Stimulated activated CD8-positive, alpha-beta memory T cell treated with anti-CD3 and anti-CD28 coated beads, Interleukin-7, amount 100 ng/mL, for 48 hours (primary cell): Measurements from ENCODE around the gene RBMS1.
"Not testable (repeated sequence)": the region's sequence is repeated elsewhere in the genome, so short reads cannot be mapped to it uniquely, and the experiment has no call there.

Experiments
- DNase-seq, 2 donors: peaks; one replicate each; pipeline ENCODE4 v3.0.0-alpha.2; 2020; ENCODE audit warnings: low read depth in 1 of 2; ENCODE audit errors: extremely low read depth in 1 of 2

Gene RBMS1

DNA sequence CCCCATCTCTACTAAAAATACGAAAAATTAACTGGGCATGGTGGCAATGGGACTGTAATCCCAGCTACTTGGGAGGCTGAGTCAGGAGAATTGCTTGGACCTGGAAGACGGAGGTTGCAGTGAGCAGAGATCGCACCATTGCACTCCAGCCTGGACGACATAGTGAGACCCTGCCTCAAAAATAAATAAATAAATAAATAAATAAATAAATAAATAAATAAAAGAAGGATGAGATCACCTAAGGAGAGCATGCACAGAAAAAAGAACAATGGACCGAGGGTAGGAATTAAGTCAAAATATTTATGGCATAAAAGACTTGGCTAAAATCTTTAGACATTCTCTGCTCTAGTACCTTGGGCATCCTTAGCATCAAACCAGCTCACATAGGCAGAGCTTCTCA, 8.9 kb upstream of the RBMS1 start:
- DNase-seq: no peak

- DNase-seq: no peak
These were observed 7.8 kb upstream of the RBMS1 start for GRCh38 chr2:160501370-160501769.

DNA sequence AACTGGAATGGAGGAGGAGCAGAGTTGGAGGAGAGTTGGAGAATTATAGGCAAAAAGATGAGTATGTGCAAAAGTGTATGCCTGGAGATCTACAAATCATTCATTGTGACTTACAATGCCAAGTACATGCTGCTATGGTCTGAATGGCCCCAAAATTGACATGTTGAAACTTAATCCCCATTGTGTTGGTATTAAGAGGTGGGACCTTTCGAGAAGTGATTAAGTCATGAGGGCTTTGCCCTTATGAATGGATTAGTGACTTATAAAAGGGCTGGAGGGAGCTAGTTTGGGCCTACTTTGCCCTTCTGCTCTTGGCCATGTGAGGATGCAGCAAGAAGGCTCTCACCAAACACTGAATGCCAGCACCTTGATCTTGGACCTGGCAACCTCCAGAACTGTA, 6.3 kb upstream of the RBMS1 start:
- no peak for DNase-seq

GRCh38 chr2:160498137-160498536, 4.5 kb upstream of the RBMS1 start:
- no peak for DNase-seq

DNA sequence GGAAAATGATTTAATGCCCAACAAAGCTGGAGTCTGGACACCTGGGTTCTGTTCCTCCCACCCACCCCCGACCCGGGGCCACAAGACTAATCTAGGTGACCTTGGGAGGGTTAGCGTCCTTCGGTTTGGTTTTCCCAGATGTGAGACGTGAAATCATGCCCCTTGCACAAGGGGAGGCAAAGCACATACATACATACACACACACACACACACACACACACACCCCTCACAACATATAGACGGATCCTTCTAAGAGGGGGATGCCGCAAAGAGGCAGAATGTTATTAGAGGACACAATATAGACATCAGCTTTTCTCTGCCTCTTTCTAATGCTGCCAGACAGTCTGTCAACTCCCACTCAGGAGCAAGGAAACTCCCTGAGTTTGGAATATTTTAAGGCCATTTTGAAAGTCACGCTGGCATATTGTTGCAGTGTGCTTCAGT, 616 bp upstream of the RBMS1 start:
- DNase-seq: no peak

- peak; percentile 35 to 37 for DNase-seq
These were observed 993 bp downstream of the RBMS1 start for GRCh38 chr2:160492401-160493226.

DNA sequence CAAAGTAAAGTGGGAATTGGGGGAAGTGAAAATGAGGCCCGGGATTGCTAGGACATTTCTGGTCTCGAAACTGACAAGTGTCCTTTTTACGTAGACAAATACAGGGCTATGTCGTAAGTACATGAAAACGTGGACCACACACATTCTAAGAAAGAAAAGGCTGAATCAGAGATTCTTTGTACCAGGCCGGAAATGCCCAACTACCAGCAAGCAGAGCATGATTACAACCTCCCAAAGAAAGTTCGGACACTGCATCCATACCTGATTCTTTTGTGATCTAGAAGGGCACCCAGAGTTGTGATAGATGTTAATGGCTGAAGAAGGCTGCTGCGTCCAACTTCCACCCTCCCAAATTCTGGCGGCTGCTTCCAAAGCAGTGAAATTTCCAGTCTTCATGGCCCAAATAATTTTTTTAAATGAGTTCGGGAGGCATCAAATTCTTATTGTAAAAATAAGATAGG, 1.7 kb downstream of the RBMS1 start:
- no peak for DNase-seq

DNA sequence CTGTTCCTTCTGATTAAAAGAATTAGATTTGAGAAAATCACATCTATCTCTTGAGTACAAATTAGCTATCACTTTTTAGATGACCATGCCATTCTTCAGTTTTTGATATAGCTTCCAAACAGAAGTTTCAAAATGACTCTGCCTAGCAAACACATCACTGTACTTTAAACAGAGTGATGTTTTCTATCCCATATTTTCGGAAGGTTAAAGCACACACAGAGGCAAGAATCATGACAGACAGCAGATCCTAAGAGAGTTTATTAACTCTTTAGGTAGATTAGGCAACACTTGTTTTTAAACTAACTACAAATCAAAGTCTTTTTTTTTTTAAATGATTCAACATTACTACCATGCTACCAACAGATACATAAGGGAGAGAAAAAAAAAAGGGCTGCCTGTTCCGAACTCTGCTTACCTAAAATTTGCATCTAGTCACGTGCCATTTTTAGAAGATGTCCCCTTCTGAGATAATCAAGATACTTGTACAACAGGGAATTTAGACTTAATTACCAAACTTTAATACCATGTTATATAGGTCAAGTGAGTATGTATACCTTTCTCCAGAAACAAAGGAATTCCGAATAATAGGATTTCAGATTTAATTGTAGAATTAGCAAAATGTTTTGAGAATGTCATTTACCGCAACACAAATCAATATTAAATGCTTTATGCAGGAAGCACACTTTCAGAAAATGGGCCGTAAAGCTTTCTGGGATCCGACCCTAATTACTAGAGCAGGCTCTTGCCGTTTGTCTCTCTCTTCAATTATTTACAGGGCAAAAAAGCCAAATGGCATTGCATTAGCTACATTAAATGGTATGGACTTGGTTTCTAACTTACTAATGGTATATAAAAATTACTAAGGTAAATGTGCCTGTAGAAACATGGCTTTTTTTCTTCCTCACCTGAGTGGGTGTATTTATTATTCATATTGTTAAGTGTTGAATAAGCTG, 2.6 kb downstream of the RBMS1 start:
- no peak for DNase-seq

DNA sequence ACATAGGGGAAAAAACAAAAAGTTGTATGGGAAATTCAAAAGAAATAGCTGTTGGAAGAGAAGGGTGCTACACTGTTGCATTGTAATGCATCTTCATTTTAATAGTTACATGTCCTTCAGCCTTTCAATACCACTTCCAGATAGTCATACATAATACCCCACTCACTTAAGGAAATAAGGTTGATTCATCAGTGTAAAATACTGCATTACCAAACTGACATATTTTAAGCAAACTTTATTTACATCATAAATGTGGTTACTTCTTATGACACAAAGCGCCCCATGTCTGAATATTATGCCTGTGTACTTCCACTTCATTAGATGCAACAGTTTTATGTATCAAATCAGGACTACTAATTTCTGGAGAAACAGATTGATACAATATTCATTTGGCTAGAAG, 4.5 kb downstream of the RBMS1 start:
- DNase-seq: no peak

DNA sequence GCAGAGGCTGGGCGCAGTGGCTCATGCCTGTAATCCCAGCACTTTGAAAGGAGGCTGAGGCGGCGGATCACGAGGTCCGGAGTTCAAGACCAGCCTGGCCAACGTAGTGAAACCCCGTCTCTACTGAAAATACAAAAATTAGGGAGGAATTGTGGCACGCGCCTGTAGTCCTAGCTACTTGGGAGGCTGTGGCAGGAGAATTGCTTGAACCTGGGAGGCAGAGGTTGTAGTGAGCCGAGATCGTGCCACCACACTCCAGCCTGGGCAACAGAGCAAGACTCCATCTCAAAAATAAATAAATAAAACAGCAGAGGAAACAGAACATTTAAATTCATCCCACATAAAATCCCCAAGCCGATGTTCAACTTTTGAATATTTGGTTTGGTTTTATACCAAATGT, 5.3 kb downstream of the RBMS1 start:
- not testable (repeated sequence) for DNase-seq

DNA sequence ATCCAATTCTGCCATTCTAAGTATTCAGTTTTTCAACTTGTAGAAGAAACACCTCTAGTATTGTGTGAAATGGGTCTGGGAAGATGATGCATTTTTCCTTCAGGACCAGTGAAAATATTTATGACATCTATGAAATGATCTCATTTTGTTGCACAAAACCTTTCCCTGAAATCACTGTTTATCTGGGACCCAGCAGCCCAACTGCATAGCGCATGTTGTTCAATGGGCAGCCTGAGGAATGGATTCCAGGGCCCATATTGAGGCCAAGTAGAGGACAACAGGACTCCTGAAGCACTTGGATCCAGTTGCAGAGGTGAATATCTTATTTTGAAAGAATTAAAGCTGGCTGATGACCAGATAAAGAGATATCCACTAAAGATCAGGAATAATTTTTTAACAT, 7.3 kb downstream of the RBMS1 start:
- no peak for DNase-seq

DNA sequence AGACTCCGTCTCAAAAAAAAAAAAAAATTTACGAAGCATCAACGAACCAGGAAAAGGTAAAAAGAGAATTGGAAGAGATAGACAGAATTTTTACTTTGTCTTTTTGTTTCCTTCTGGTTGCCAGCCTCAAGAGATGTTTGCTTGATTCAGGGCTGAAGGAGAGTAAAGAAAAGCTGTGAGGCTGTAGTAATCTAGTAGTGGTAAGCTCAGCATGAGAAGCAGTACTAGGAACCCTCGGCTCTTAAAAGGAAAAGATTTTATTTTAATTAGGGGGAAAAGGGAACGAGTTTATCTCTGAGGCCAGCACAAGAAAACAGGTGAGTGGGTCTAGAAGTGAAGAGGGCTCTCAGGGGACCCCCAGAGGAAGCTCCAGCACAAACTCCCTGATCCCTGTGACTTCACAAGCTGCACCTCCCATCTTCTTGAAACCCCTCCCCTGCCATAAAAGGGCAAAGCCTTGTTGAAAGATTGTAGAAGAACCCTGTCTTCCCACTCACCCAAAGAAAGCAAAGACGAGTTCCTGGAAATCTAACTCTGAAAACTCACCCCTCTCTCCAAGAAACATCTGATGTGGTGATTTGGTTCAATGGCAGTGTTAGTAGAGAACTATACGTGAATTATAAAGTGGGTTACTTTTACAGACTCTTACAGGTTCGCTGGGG, 8.6 kb downstream of the RBMS1 start:
- no peak for DNase-seq

GRCh38 chr2:160482673-160483072, 10.9 kb downstream of the RBMS1 start:
- no peak for DNase-seq

DNA sequence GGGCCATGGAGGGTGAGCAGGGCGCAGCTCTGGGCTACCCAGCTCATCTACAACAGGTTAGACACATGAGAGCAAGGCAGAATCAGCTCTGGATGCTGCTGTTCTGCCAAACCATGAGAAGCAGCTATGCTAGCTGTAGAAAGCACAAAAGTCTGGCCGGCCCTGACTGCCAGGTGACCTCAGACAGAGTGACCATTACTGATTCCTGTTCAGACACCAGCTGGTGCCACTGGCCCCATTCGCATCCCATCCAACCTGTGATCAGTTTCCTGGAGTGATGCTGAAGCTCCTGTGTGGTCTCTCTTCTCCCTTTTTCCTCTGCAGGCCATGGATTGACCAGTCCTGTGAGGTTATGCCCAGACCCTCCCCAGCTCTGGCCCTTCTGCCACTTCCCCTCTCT, 14.3 kb downstream of the RBMS1 start:
- DNase-seq: no peak

GRCh38 chr2:160478660-160479059, 14.9 kb downstream of the RBMS1 start:
- no peak for DNase-seq

GRCh38 chr2:160477032-160477431, 16.6 kb downstream of the RBMS1 start:
- no peak for DNase-seq

- DNase-seq: no peak
These were observed 18.5 kb downstream of the RBMS1 start for GRCh38 chr2:160474891-160475787.

- no peak for DNase-seq
These were observed 19.3 kb downstream of the RBMS1 start for GRCh38 chr2:160474319-160474645.

DNA sequence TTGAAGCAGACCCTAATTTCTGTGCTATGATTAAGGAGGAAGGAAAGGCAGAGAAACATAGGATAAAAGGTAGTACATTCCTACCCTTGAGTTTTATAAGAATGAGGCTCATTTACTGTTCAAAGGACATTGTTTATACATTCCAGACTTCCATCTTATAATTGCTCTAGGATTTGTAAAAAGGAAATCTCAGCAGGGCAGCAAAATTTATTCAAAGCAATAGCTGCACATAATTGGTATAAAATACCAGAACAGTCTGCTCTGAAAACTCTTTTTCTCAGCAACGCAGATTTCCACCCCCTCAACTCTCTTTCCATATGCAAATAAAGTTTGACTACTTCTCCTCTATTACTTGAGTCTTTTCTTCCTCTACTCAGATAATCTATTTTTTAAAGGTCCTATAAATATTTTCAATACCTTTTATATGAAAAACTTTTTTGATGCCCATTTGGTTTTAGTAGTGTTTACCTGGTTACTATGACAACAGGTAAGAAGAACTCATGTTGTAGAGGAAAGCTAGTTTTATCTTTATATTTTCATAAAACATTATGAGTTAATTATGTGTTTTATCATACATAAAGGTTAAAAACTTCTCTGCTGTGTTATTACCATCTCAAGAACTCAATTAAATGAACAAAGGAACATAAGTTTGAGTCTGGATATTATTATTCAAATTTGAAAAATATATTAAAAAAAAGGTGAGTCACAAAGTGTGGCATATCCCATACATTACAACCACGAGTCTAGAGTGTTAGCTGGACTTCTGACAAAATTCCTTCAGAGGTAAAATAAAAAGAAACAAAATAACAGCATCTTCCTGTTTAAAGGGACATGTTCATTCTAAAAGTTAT, 19.9 kb downstream of the RBMS1 start:
- no peak for DNase-seq
